Measurements from ENCODE around the gene ANGPTL5. TPM values are rescaled to one million over a fixed set of nuclear protein-coding genes. Genes with fewer than 3 reads are reported as not detected.

ANGPTL5 gene
- total and polyA plus RNA-seq, 2 donors from 2014 or later = not detected

DNA sequence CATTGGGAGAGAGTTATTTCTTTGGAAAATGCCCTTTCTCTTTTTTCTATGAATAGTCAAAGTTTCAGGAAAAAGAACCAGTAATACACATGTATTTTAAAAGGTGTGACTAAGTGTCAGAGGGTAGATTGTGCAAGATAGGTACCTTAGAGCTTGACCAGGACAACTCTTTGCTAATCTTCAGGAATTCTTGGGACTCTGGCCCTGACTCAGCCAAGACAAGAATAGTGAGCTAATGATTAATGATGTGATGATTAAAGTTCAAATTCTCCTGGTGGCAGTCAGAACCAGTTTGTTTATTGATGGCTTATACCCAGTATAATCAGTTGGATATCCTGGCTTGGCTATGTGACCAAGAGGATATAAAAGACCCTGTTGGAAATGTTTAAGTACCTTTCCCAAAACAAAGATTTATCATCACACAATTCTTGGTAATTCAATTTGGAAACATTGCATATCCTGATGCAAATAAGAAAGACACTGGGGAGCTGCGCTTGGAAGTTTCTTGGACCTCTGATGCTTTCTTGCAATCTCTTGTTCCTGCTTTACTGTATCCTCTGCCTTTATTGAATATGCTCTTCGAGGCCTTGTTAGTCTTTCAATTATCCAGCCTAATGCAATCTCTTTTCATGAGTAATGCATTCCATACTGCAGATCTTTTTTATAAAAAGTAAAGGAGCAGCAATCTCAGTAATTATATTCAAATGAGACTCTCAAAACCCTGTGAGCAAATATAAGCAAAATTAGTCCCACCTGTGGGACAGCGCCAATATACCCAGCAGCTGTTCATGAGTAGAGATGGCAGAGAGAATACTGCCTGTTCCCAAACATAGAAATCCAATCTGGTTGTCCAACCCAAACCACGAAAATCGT, 49.5 kb downstream of the ANGPTL5 start:
- FAIRE-seq = peak; percentile 68
- intact Hi-C loops (cut with DNase I) = loop anchor here (10.0 kb wide), 1 partner anchor 138 kb away; no protein-coding TSS in a partner anchor

DNA sequence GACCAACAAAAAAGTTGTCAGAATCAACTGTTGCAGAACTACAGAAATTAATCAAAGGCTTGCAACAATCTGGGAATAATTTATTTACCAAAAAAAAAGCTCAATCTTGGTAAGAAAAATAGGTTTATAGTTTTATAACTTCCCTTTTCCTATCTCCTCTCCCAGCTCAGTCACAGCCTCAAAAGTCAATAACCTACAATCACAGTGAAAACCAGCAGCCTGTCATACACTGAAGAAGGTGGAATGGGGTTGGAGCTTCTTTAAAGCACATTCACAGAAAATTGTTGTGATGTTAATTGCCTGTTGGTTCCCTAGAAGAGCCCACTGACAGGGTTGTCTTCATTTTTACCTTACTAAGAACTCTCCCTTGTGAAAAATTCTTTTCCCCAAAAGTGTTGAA, 52.2 kb downstream of the ANGPTL5 start:
- Histone ChIP-seq H3K27me3 (ENCODE audit: control insufficient read depth, insufficient read depth, low read length) (no peaks in the 10 kb centered on the region), H3K4me3 (ENCODE audit: low read length in 3 of 3) (no peak overlapping the region), H3K4me1 (ENCODE audit: control insufficient read depth in 2 of 3, insufficient read depth in 2 of 3, low read depth in 1 of 3, low read length in 3 of 3) (peaks cover 0 to 14% (median 0%) of the 10 kb centered on the region in 3 donors), H3K9me3 (ENCODE audit: control insufficient read depth in 2 of 3, insufficient read depth in 1 of 3, low read length in 3 of 3) (no peaks in the 10 kb centered on the region), H3K36me3 (ENCODE audit: control insufficient read depth in 2 of 3, insufficient read depth in 3 of 3, low read length in 3 of 3) (no peaks in the 10 kb centered on the region), H3K27ac (ENCODE audit: low read depth in 2 of 2, low read length in 2 of 2) (no peak overlapping the region), H3K9ac (ENCODE audit: low read length in 3 of 3) (no peak overlapping the region)
- no peak for FAIRE-seq
- TF ChIP-seq, protein P1, sequence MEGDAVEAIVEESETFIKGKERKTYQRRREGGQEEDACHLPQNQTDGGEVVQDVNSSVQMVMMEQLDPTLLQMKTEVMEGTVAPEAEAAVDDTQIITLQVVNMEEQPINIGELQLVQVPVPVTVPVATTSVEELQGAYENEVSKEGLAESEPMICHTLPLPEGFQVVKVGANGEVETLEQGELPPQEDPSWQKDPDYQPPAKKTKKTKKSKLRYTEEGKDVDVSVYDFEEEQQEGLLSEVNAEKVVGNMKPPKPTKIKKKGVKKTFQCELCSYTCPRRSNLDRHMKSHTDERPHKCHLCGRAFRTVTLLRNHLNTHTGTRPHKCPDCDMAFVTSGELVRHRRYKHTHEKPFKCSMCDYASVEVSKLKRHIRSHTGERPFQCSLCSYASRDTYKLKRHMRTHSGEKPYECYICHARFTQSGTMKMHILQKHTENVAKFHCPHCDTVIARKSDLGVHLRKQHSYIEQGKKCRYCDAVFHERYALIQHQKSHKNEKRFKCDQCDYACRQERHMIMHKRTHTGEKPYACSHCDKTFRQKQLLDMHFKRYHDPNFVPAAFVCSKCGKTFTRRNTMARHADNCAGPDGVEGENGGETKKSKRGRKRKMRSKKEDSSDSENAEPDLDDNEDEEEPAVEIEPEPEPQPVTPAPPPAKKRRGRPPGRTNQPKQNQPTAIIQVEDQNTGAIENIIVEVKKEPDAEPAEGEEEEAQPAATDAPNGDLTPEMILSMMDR (IDR thresholded peaks at IDR 0.05; ENCODE audit: borderline replicate concordance, extremely low read depth, insufficient read depth) = no peak
- intact Hi-C loops (cut with DNase I) = loop anchor here (10.0 kb wide), 1 partner anchor 141 kb away; no protein-coding TSS in a partner anchor
- DNase-seq = no peak

More for the DNA sequence above, 49.5 kb downstream of the ANGPTL5 start:
- no peaks in the 10 kb centered on the region for H3K27me3 ChIP-seq (ENCODE audit: control insufficient read depth, insufficient read depth, low read length)
- no peak overlapping the region for H3K9ac ChIP-seq (ENCODE audit: low read length in 3 of 3)
- DNase-seq = peak in 2 of 5 donors; percentile 29 to 63
- TF ChIP-seq, protein P1 (IDR thresholded peaks at IDR 0.05; ENCODE audit: borderline replicate concordance, extremely low read depth, insufficient read depth) = no peak
- H3K27ac ChIP-seq (ENCODE audit: low read depth in 2 of 2, low read length in 2 of 2) = peak overlapping the region; percentile 8 to 58
- H3K36me3 ChIP-seq (ENCODE audit: control insufficient read depth in 2 of 3, insufficient read depth in 3 of 3, low read length in 3 of 3) = no peaks in the 10 kb centered on the region
- H3K4me1 ChIP-seq (ENCODE audit: control insufficient read depth in 2 of 3, insufficient read depth in 2 of 3, low read depth in 1 of 3, low read length in 3 of 3) = peaks cover 0 to 14% (median 0%) of the 10 kb centered on the region in 3 donors
- no peak overlapping the region for H3K4me3 ChIP-seq (ENCODE audit: low read length in 3 of 3)
- H3K9me3 ChIP-seq (ENCODE audit: control insufficient read depth in 2 of 3, insufficient read depth in 1 of 3, low read length in 3 of 3) = no peaks in the 10 kb centered on the region

DNA sequence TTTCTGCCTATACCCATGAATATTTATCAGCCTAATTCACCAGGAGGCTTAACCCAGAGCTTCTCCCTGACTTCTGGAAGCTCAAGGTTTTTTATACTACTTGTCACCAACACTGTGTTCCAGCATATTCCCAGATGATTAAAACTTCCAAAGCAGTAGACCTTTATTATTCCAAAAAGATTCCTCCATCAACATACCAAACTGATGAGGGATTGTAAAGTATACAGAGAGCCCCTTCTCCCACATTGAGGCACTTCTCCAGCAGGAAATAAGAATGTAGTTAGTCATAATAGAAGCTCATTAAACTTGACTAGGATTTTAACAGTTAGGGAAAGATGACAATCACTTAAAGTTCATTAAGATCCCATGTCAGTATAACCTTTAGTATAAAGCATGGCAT, 53.0 kb downstream of the ANGPTL5 start:
- Histone ChIP-seq H3K27ac (ENCODE audit: low read depth in 2 of 2, low read length in 2 of 2) (no peak overlapping the region), H3K9ac (ENCODE audit: low read length in 3 of 3) (no peak overlapping the region), H3K27me3 (ENCODE audit: control insufficient read depth, insufficient read depth, low read length) (no peaks in the 10 kb centered on the region), H3K36me3 (ENCODE audit: control insufficient read depth in 2 of 3, insufficient read depth in 3 of 3, low read length in 3 of 3) (no peaks in the 10 kb centered on the region), H3K4me3 (ENCODE audit: low read length in 3 of 3) (no peak overlapping the region), H3K4me1 (ENCODE audit: control insufficient read depth in 2 of 3, insufficient read depth in 2 of 3, low read depth in 1 of 3, low read length in 3 of 3) (peaks cover 0 to 11% (median 0%) of the 10 kb centered on the region in 3 donors), H3K9me3 (ENCODE audit: control insufficient read depth in 2 of 3, insufficient read depth in 1 of 3, low read length in 3 of 3) (no peaks in the 10 kb centered on the region)
- no peak for DNase-seq
- FAIRE-seq = no peak
- TF ChIP-seq, protein P1 (IDR thresholded peaks at IDR 0.05; ENCODE audit: borderline replicate concordance, extremely low read depth, insufficient read depth) = no peak
- intact Hi-C loops (cut with DNase I) = loop anchor here (10.0 kb wide), 1 partner anchor 141 kb away; no protein-coding TSS in a partner anchor
